ENCODE results near the gene TRIP12. TPM values are rescaled to one million over a fixed set of nuclear protein-coding genes. Genes with fewer than 3 reads are reported as not detected.

Gene TRIP12
- total RNA-seq, 1 experiment from 2014 or later = 166 TPM

DNA sequence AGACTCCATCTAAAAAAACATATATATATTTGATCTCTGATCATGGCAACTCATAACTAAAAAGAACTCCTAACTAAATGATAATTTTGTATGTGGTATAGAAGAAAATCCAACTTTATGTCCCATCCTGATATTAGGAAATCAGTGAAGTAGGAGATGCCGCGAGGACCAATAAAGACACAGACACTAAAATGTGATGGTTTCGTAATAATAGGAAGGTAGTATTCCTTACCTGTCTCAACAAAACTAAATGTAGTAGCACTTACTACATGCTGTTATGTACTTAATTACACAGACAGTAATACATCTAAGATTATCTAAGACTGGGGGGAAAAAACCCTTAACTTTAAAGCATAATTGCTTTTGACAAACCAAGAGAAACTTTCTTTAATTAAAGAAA lies 63.5 kb downstream of the TRIP12 start:
- H2BK5ac ChIP-seq (ENCODE audit: insufficient read length, low read length) = no peak overlapping the region
- peaks cover 2% of the 10 kb centered on the region for H3K79me1 ChIP-seq (ENCODE audit: insufficient read depth, low read depth, low read length, poor library complexity, severe bottlenecking)
- H3K9me3 ChIP-seq (ENCODE audit: control insufficient read depth, low read depth, low read length) = no peaks in the 10 kb centered on the region
- H3K23me2 ChIP-seq (ENCODE audit: insufficient read length, low read depth, low read length, poor library complexity, severe bottlenecking) = no peaks in the 10 kb centered on the region
- TF ChIP-seq CTCF (conservative IDR thresholded peaks at IDR 0.05) = no peak
- H2BK12ac ChIP-seq (ENCODE audit: insufficient read length, low read depth, low read length) = no peak overlapping the region
- no peak overlapping the region for H2AK5ac ChIP-seq (ENCODE audit: insufficient read length, low read length)
- Mint-ChIP-seq H3K36me3 (ENCODE audit: insufficient read depth in 1 of 3, low read depth in 3 of 3) (peaks cover 10 to 43% (median 33%) of the 10 kb centered on the region in 3 experiments; a peak in 6 of 7 replicates), H3K4me1 (no peaks in the 10 kb centered on the region), H3K27ac (no peak overlapping the region), H3K27me3 (ENCODE audit: low read depth) (no peaks in the 10 kb centered on the region), H3K4me3 (no peak overlapping the region), H3K9me3 (no peaks in the 10 kb centered on the region)
- no peak overlapping the region for H3K18ac ChIP-seq (ENCODE audit: insufficient read length, low read depth, low read length)
- H2BK20ac ChIP-seq (ENCODE audit: low read depth, low read length, poor library complexity, severe bottlenecking) = no peak overlapping the region
- no peak overlapping the region for H3K56ac ChIP-seq (ENCODE audit: insufficient read length, low read depth, low read length)
- no peak overlapping the region for H2BK15ac ChIP-seq (ENCODE audit: low read depth, low read length)
- H3K4me2 ChIP-seq (ENCODE audit: insufficient read depth, insufficient read length, low read length) = no peak overlapping the region
- no peak overlapping the region for H3K27ac ChIP-seq (ENCODE audit: insufficient read length, low read depth, low read length)
- H4K91ac ChIP-seq (ENCODE audit: insufficient read length, low read depth, low read length) = no peak overlapping the region
- WGBS (ENCODE audit: extremely low coverage, insufficient read length, low lambda C conversion rate) = no CpG with 5 or more reads among the region's 3 CpGs
- H4K5ac ChIP-seq (ENCODE audit: insufficient read length, low read depth, low read length) = no peak overlapping the region
- no peak for DNase-seq
- no peak overlapping the region for H3K4ac ChIP-seq (ENCODE audit: low read depth, low read length)
- no peaks in the 10 kb centered on the region for H4K20me1 ChIP-seq (ENCODE audit: control insufficient read depth, insufficient read depth, insufficient read length)
- H2AFZ ChIP-seq (ENCODE audit: low read length) = no peak overlapping the region
- no peak overlapping the region for H3K9ac ChIP-seq (ENCODE audit: extremely low read depth, insufficient read length, low read length)
- no peaks in the 10 kb centered on the region; the same call in 1 of the 2 replicates for H3K79me2 ChIP-seq (ENCODE audit: insufficient read depth, low read length)
- no peak overlapping the region for H4K8ac ChIP-seq (replicated peaks; ENCODE audit: insufficient read length, low read depth, low read length)
- no peaks in the 10 kb centered on the region for H3K27me3 ChIP-seq (ENCODE audit: insufficient read depth, low read length)
- no peaks in the 10 kb centered on the region for H3K4me1 ChIP-seq (ENCODE audit: insufficient read depth, low read length)
- H2BK120ac ChIP-seq (ENCODE audit: low read depth, low read length, poor library complexity, severe bottlenecking) = no peak overlapping the region
- H3T11ph ChIP-seq (ENCODE audit: low read length) = no peak overlapping the region
- H3K14ac ChIP-seq (ENCODE audit: insufficient read depth, low read length) = no peak overlapping the region
- H3K23ac ChIP-seq (ENCODE audit: insufficient read length, low read depth, low read length) = no peak overlapping the region

Data from H9 (cell line).